ENCODE results near the gene FOXN3.
A peak's percentile ranks its signal among the peaks of the same experiment; 100 is the strongest.

FOXN3 gene

GRCh38 chr14:89188492-89188891 is 228.5 kb downstream of the FOXN3 start:
- no peak for FAIRE-seq

GRCh38 chr14:89187501-89187900 is 229.5 kb downstream of the FOXN3 start:
- FAIRE-seq: no peak

- FAIRE-seq: no peak
These were observed 230.1 kb downstream of the FOXN3 start for GRCh38 chr14:89186856-89187376.

GRCh38 chr14:89185919-89186855 is 230.8 kb downstream of the FOXN3 start:
- FAIRE-seq: no peak

- FAIRE-seq: no peak
These were observed 232.1 kb downstream of the FOXN3 start for GRCh38 chr14:89184952-89185351.

- no peak for FAIRE-seq
These were observed 234.7 kb downstream of the FOXN3 start for GRCh38 chr14:89182326-89182725.

GRCh38 chr14:89180546-89180945 is 236.5 kb downstream of the FOXN3 start:
- no peak for FAIRE-seq

GRCh38 chr14:89179891-89180404 is 237.1 kb downstream of the FOXN3 start:
- FAIRE-seq: no peak

GRCh38 chr14:89178800-89179535 is 238.1 kb downstream of the FOXN3 start:
- no peak for FAIRE-seq

GRCh38 chr14:89178376-89178775 is 238.7 kb downstream of the FOXN3 start:
- FAIRE-seq: no peak

GRCh38 chr14:89175881-89176799 is 240.9 kb downstream of the FOXN3 start:
- no peak for FAIRE-seq

- peak; percentile 62 for FAIRE-seq
These were observed 245.4 kb downstream of the FOXN3 start for GRCh38 chr14:89171628-89172027.

- no peak for FAIRE-seq
These were observed 245.9 kb downstream of the FOXN3 start for GRCh38 chr14:89171168-89171567.

- no peak for FAIRE-seq
These were observed 249.3 kb downstream of the FOXN3 start for GRCh38 chr14:89167705-89168104.

- no peak for FAIRE-seq
These were observed 250.4 kb downstream of the FOXN3 start for GRCh38 chr14:89166633-89167032.

GRCh38 chr14:89165189-89166181 is 251.5 kb downstream of the FOXN3 start:
- no peak for FAIRE-seq

GRCh38 chr14:89164168-89165073 is 252.6 kb downstream of the FOXN3 start:
- FAIRE-seq: no peak

- FAIRE-seq: no peak
These were observed 253.9 kb downstream of the FOXN3 start for GRCh38 chr14:89163031-89163636.

GRCh38 chr14:89162586-89162985 is 254.4 kb downstream of the FOXN3 start:
- FAIRE-seq: no peak

- FAIRE-seq: no peak
These were observed 256.6 kb downstream of the FOXN3 start for GRCh38 chr14:89160437-89160836.

Data from islet of Langerhans (tissue), 1 donor.